H9 (cell line): Measurements from ENCODE around the gene MAST1. TPM values are rescaled to one million over a fixed set of nuclear protein-coding genes. Genes with fewer than 3 reads are reported as not detected.
A peak's percentile ranks its signal among the peaks of the same experiment; 100 is the strongest.

Experiments used
- DNase-seq: peaks from one replicate; pipeline ENCODE4 v3.0.0-alpha.2; 2017
- H2AFZ ChIP-seq: one replicate; pipeline ENCODE4 v1.6.1; 2013; ENCODE audit warnings: mild to moderate bottlenecking, low read length, control low read depth, moderate library complexity
- H2AK5ac ChIP-seq: 2 replicates; pipeline ENCODE4 v1.6.1; 2013; ENCODE audit warnings: low read length, control low read depth, mixed read lengths; ENCODE audit not compliant: insufficient read length
- H2BK120ac ChIP-seq: one replicate; pipeline ENCODE4 v1.6.1; 2013; ENCODE audit warnings: low read depth, mild to moderate bottlenecking, low read length, control low read depth, inconsistent platforms; ENCODE audit not compliant: poor library complexity, severe bottlenecking
- H2BK12ac ChIP-seq: 2 replicates; pipeline ENCODE4 v1.6.1; 2013; ENCODE audit warnings: low read length, control low read depth, mixed read lengths, low read depth; ENCODE audit not compliant: insufficient read length
- H2BK15ac ChIP-seq: 2 replicates; pipeline ENCODE4 v1.6.1; 2013; ENCODE audit warnings: low read depth, low read length, control low read depth
- H2BK20ac ChIP-seq: one replicate; pipeline ENCODE4 v1.6.1; 2013; ENCODE audit warnings: low read depth, mild to moderate bottlenecking, low read length, control low read depth, inconsistent platforms; ENCODE audit not compliant: poor library complexity, severe bottlenecking
- H2BK5ac ChIP-seq: 2 replicates; pipeline ENCODE4 v1.6.1; 2013; ENCODE audit warnings: low read length, control low read depth, mixed read lengths; ENCODE audit not compliant: insufficient read length
- H3K14ac ChIP-seq: 2 replicates; pipeline ENCODE4 v1.6.1; 2013; ENCODE audit warnings: low read length, control low read depth; ENCODE audit not compliant: insufficient read depth
- H3K18ac ChIP-seq: 2 replicates; pipeline ENCODE4 v1.6.1; 2013; ENCODE audit warnings: low read depth, mild to moderate bottlenecking, mixed read lengths, low read length, control low read depth; ENCODE audit not compliant: insufficient read length
- H3K23ac ChIP-seq: 2 replicates; pipeline ENCODE4 v1.6.1; 2013; ENCODE audit warnings: low read length, control low read depth, mixed read lengths, low read depth; ENCODE audit not compliant: insufficient read length
- H3K23me2 ChIP-seq: 2 replicates; pipeline ENCODE4 v1.6.1; 2013; ENCODE audit warnings: low read depth, mild to moderate bottlenecking, mixed read lengths, low read length, control low read depth; ENCODE audit not compliant: insufficient read length, poor library complexity, severe bottlenecking
- H3K27ac ChIP-seq: 2 replicates; pipeline ENCODE4 v1.5.1; 2013; ENCODE audit warnings: low read length, control low read depth, mixed read lengths, low read depth; ENCODE audit not compliant: insufficient read length
- H3K27me3 ChIP-seq: 2 replicates; pipeline ENCODE4 v1.6.1; 2013; ENCODE audit warnings: low read length, control low read depth, inconsistent platforms; ENCODE audit not compliant: insufficient read depth
- H3K4ac ChIP-seq: 2 replicates; pipeline ENCODE4 v1.6.1; 2013; ENCODE audit warnings: low read depth, mild to moderate bottlenecking, control low read depth, inconsistent platforms, low read length, moderate library complexity
- H3K4me1 ChIP-seq: 2 replicates; pipeline ENCODE4 v1.6.1; 2013; ENCODE audit warnings: low read length, control low read depth, inconsistent platforms; ENCODE audit not compliant: insufficient read depth
- H3K4me2 ChIP-seq: 2 replicates; pipeline ENCODE4 v1.6.1; 2013; ENCODE audit warnings: low read length, control low read depth, mixed read lengths; ENCODE audit not compliant: insufficient read length, insufficient read depth
- H3K56ac ChIP-seq: 2 replicates; pipeline ENCODE4 v1.6.1; 2013; ENCODE audit warnings: low read depth, mild to moderate bottlenecking, mixed read lengths, low read length, control low read depth; ENCODE audit not compliant: insufficient read length
- H3K79me1 ChIP-seq: 2 replicates; pipeline ENCODE4 v1.6.1; 2013; ENCODE audit warnings: low read depth, mild to moderate bottlenecking, moderate library complexity, low read length, control low read depth, inconsistent platforms; ENCODE audit not compliant: insufficient read depth, poor library complexity, severe bottlenecking
- H3K79me2 ChIP-seq: 2 replicates; pipeline ENCODE4 v1.6.1; 2013; ENCODE audit warnings: low read length, control low read depth, inconsistent platforms; ENCODE audit not compliant: insufficient read depth
- H3K9ac ChIP-seq: 2 replicates; pipeline ENCODE4 v1.6.1; 2013; ENCODE audit warnings: low read length, control low read depth, mixed read lengths; ENCODE audit not compliant: insufficient read length; ENCODE audit errors: extremely low read depth
- H3K9me3 ChIP-seq: one replicate; pipeline ENCODE4 v1.6.1; 2013; ENCODE audit warnings: low read depth, low read length, inconsistent platforms; ENCODE audit not compliant: control insufficient read depth
- H3T11ph ChIP-seq: one replicate; pipeline ENCODE4 v1.6.1; 2013; ENCODE audit warnings: mild to moderate bottlenecking, low read length, control low read depth, inconsistent platforms
- H4K20me1 ChIP-seq: one replicate; pipeline ENCODE4 v1.6.1; 2013; ENCODE audit not compliant: control insufficient read depth, insufficient read length, insufficient read depth
- H4K5ac ChIP-seq: 2 replicates; pipeline ENCODE4 v1.6.1; 2013; ENCODE audit warnings: low read depth, mild to moderate bottlenecking, mixed read lengths, low read length, control low read depth; ENCODE audit not compliant: insufficient read length
- H4K8ac ChIP-seq: replicated peaks from 2 replicates; pipeline ENCODE4 v1.6.1; 2013; ENCODE audit warnings: low read length, control low read depth, mixed read lengths, low read depth; ENCODE audit not compliant: insufficient read length
- H4K91ac ChIP-seq: 2 replicates; pipeline ENCODE4 v1.6.1; 2013; ENCODE audit warnings: low read depth, mild to moderate bottlenecking, moderate library complexity, mixed read lengths, low read length, control low read depth; ENCODE audit not compliant: insufficient read length
- H3K27ac Mint-ChIP-seq, 3 experiments: 2 replicates in 2 of 3; 3 replicates in 1 of 3; pipeline ENCODE4 v1.8.0; 2020 to 2021; ENCODE audit warnings: mixed read lengths in 3 of 3, mild to moderate bottlenecking in 1 of 3, moderate library complexity in 1 of 3
- H3K27me3 Mint-ChIP-seq: 2 replicates; pipeline ENCODE4 v1.8.0; 2021; ENCODE audit warnings: low read depth, mild to moderate bottlenecking, moderate library complexity, mixed read lengths
- H3K36me3 Mint-ChIP-seq, 3 experiments: 2 replicates in 2 of 3; 3 replicates in 1 of 3; pipeline ENCODE4 v1.8.0; 2020 to 2021; ENCODE audit warnings: low read depth in 3 of 3, mixed read lengths in 3 of 3; ENCODE audit not compliant: insufficient read depth in 1 of 3
- H3K4me1 Mint-ChIP-seq, 2 experiments: 2 replicates each; pipeline ENCODE4 v1.8.0; 2020; ENCODE audit warnings: mixed read lengths in 2 of 2
- H3K4me3 Mint-ChIP-seq, 2 experiments: 2 replicates in 1 of 2; 3 replicates in 1 of 2; pipeline ENCODE4 v1.8.0; 2020 to 2021; ENCODE audit warnings: mild to moderate bottlenecking in 2 of 2, mixed read lengths in 2 of 2, moderate library complexity in 1 of 2
- H3K9me3 Mint-ChIP-seq, 2 experiments: 2 replicates in 1 of 2; 3 replicates in 1 of 2; pipeline ENCODE4 v1.8.0; 2020; ENCODE audit warnings: mild to moderate bottlenecking in 2 of 2, mixed read lengths in 2 of 2, moderate library complexity in 1 of 2
- CTCF ChIP-seq: fragments of 200-600 bp; sonication (generic); conservative IDR thresholded peaks from 3 replicates; pipeline ENCODE4 v1.8.0; 2021; ENCODE audit warnings: antibody characterized with exemption, mild to moderate bottlenecking
- WGBS: extraction: QIAGEN DNeasy Blood & Tissue Kit; methylation state at CpG from one replicate; pipeline ENCODE4 v1.1.7; 2013; ENCODE audit warnings: missing lambda C conversion rate, low lambda C conversion rate, mixed read lengths; ENCODE audit not compliant: insufficient read length; ENCODE audit errors: extremely low coverage; 5-methylcytosine and 5-hydroxymethylcytosine counted together
- long read RNA-seq: library from polyadenylated mRNA; unstranded; transcript quantifications from one replicate; pipeline ENCODE4 v2.0.0, GENCODE V29; 2020
- total RNA-seq: library from RNA; stranded (reverse); gene quantifications from 2 replicates; pipeline ENCODE4 v1.2.1, GENCODE V29; 2021

MAST1 gene
- total RNA-seq = 11.8 and 15.1 TPM in 2 replicates
- long read RNA-seq, partial matches to known transcripts = 29 of 49 reads
- long read RNA-seq, other reads (novel, unspliced or antisense) = 15 of 49 reads

DNA sequence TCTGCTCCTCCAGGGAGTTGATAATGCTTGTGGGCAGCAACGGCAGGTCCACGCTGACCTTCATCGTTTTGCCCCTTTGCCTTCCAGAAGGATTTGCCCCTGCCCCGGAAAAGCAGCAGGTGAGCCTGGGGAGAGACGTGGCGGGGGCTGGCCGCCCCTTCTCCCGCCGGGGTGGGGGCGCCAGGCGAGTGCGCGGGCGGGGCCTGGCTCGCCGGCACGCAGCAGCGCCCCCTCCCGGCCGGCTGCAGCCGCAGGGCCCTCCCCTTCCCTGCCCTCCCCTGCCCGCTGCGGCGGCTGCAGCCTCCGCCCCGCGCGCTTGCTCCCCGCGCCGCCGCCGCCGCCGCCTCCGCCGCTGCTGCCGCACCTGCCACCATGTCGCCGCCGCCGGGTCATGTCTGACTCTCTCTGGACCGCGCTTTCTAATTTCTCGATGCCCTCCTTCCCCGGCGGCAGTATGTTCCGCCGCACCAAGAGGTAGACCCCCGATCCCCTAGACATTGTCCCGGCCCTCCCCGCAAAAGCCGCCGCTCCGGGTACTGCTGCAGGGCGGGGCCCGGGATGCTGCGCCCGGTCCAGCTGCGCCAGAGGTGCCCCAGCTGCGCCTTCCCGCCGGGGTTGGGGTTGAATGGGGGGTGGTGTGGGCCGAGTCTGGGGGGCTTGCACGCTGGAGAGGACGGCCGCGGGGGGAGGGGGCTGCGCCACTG, at the start of gene MAST1:
Gene MAST1 (plus strand): TSS at position 334 of the 704 bp plus-strand sequence. CDS start 58 bp downstream, at position 392.
- Histone ChIP-seq H4K91ac (no peak within 1 kb of the TSS), H3K9me3 (no peaks in the 10 kb centered on the region), H2BK5ac (no peak within 1 kb of the TSS), H3K27ac (no peak within 1 kb of the TSS), H3K79me1 (no peaks in the 10 kb centered on the region), H2AFZ (no peak within 1 kb of the TSS), H2BK12ac (no peak within 1 kb of the TSS), H2BK20ac (no peak within 1 kb of the TSS), H3K4me2 (peak within 1 kb of the TSS; percentile 52), H3K23me2 (peaks cover 10% of the 10 kb centered on the region), H4K8ac (no peak within 1 kb of the TSS), H2AK5ac (no peak within 1 kb of the TSS), H3K56ac (no peak within 1 kb of the TSS), H4K5ac (no peak within 1 kb of the TSS), H3K79me2 (no peaks in the 10 kb centered on the region), H3K9ac (no peak within 1 kb of the TSS), H2BK15ac (no peak within 1 kb of the TSS), H3K23ac (no peak within 1 kb of the TSS), H2BK120ac (no peak within 1 kb of the TSS), H3K27me3 (peaks cover 3% of the 10 kb centered on the region; the same call in 1 of the 2 replicates), H3T11ph (no peak within 1 kb of the TSS), H4K20me1 (no peaks in the 10 kb centered on the region), H3K4ac (no peak within 1 kb of the TSS), H3K18ac (no peak within 1 kb of the TSS), H3K4me1 (peaks cover 2% of the 10 kb centered on the region; the same call in 1 of the 2 replicates), H3K14ac (0 out of 2 replicates have a peak within 1 kb of the TSS, but pooled peaks have one; percentile 41)
- peak; percentile 65 for DNase-seq
- peaks cover 0 to 8% (median 8%) of the 10 kb centered on the region in 3 experiments; a peak in 6 of 7 replicates for H3K36me3 Mint-ChIP-seq
- H3K27me3 Mint-ChIP-seq = peaks cover 26% of the 10 kb centered on the region
- WGBS = no CpG with 5 or more reads among the region's 69 CpGs
- H3K9me3 Mint-ChIP-seq = no peaks in the 10 kb centered on the region; a peak in 1 of 5 replicates
- H3K4me3 Mint-ChIP-seq = peak within 1 kb of the TSS; percentile 81 to 91
- TF ChIP-seq CTCF = peak; percentile 73
- H3K27ac Mint-ChIP-seq = peak within 1 kb of the TSS in 2 of 3 experiments; percentile 36 to 40; a peak in 2 of 7 replicates
- H3K4me1 Mint-ChIP-seq = peaks cover 43 to 44% of the 10 kb centered on the region in 2 experiments
